NCI-H1417 (cell line): ENCODE measurements around the gene HSDL1.
"Not testable (repeated sequence)": the region's sequence is repeated elsewhere in the genome, so short reads cannot be mapped to it uniquely, and the experiment has no call there.

Experiments used
- DNase-seq, 3 experiments: peaks; one replicate each; lab custom pipeline; 2025; lab: John Stamatoyannopoulos, UW

The HSDL1 gene

GRCh38 chr16:84138824-84139627 is 6.0 kb downstream of the HSDL1 start:
- peak; percentile 7 to 74 (median 72) for DNase-seq

GRCh38 chr16:84138500-84138823 is 6.5 kb downstream of the HSDL1 start:
- DNase-seq = no peak

- no peak for DNase-seq
These were observed 7.1 kb downstream of the HSDL1 start for GRCh38 chr16:84137769-84138357.

- no peak for DNase-seq
These were observed 7.7 kb downstream of the HSDL1 start for GRCh38 chr16:84137287-84137686.

- DNase-seq = no peak
These were observed 8.4 kb downstream of the HSDL1 start for GRCh38 chr16:84136331-84137125.

GRCh38 chr16:84132527-84133285 is 12.3 kb downstream of the HSDL1 start:
- DNase-seq = no peak

- DNase-seq = peak in 1 of 3 experiments; percentile 13
These were observed 13.9 kb downstream of the HSDL1 start for GRCh38 chr16:84131117-84131516.

GRCh38 chr16:84124257-84125073 is 20.5 kb downstream of the HSDL1 start:
- no peak for DNase-seq

GRCh38 chr16:84121007-84121406 is 24.0 kb downstream of the HSDL1 start:
- DNase-seq = peak in 1 of 3 experiments; percentile 34

GRCh38 chr16:84120023-84120422 is 25.0 kb downstream of the HSDL1 start:
- DNase-seq = no peak

GRCh38 chr16:84119368-84119767 is 25.6 kb downstream of the HSDL1 start:
- peak in 1 of 3 experiments; percentile 29 for DNase-seq

GRCh38 chr16:84118315-84118714 is 26.7 kb downstream of the HSDL1 start:
- not testable (repeated sequence) for DNase-seq

GRCh38 chr16:84117494-84117843 is 27.5 kb downstream of the HSDL1 start:
- DNase-seq = peak in 1 of 3 experiments; percentile 68

- DNase-seq = peak; percentile 95 to 97 (median 96)
These were observed 28.1 kb downstream of the HSDL1 start, which contains the start of gene MBTPS1 for GRCh38 chr16:84116720-84117493. Gene MBTPS1 (minus strand): TSS chr16:84116942. CDS start chr16:84101783, 15,159 bp downstream.

GRCh38 chr16:84115919-84116719 is 28.9 kb downstream of the HSDL1 start:
- peak in 2 of 3 experiments; percentile 83 to 84 for DNase-seq

GRCh38 chr16:84111949-84112348 is 33.0 kb downstream of the HSDL1 start:
- DNase-seq = not testable (repeated sequence)

- no peak for DNase-seq
These were observed 33.5 kb downstream of the HSDL1 start for GRCh38 chr16:84111525-84111924.

GRCh38 chr16:84110527-84110926 is 34.5 kb downstream of the HSDL1 start:
- no peak for DNase-seq

GRCh38 chr16:84109598-84110335 is 35.2 kb downstream of the HSDL1 start:
- no peak for DNase-seq
